C4-2B (cell line): ENCODE data around the gene RAPGEF4.

Source experiments
- ZFX ChIP-seq: fragments of 450-650 bp; IDR thresholded peaks from 2 replicates; pipeline ENCODE4 v1.6.1; 2017
- TF ChIP-seq, protein P1 (sequence below): fragments of 450-650 bp; conservative IDR thresholded peaks from 2 replicates; pipeline ENCODE4 v1.5.1; 2017; ENCODE audit warnings: mild to moderate bottlenecking

GRCh38 chr2:172792711-172793110, 57.1 kb downstream of the RAPGEF4 start:
- TF ChIP-seq, protein P1, sequence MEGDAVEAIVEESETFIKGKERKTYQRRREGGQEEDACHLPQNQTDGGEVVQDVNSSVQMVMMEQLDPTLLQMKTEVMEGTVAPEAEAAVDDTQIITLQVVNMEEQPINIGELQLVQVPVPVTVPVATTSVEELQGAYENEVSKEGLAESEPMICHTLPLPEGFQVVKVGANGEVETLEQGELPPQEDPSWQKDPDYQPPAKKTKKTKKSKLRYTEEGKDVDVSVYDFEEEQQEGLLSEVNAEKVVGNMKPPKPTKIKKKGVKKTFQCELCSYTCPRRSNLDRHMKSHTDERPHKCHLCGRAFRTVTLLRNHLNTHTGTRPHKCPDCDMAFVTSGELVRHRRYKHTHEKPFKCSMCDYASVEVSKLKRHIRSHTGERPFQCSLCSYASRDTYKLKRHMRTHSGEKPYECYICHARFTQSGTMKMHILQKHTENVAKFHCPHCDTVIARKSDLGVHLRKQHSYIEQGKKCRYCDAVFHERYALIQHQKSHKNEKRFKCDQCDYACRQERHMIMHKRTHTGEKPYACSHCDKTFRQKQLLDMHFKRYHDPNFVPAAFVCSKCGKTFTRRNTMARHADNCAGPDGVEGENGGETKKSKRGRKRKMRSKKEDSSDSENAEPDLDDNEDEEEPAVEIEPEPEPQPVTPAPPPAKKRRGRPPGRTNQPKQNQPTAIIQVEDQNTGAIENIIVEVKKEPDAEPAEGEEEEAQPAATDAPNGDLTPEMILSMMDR = no peak
- no peak for TF ChIP-seq ZFX
